HepG2 (cell line): Measurements from ENCODE around the gene NSL1.

Source experiments
- BATF2 ChIP-seq: sonication (generic); formaldehyde crosslinking; IDR thresholded peaks from 2 replicates; pipeline ENCODE4 v1.8.0; 2022; ENCODE audit warnings: mild to moderate bottlenecking, missing genetic modification reagents, moderate library complexity
- CTCF ChIP-seq: sonication (generic); formaldehyde crosslinking; IDR thresholded peaks from 2 replicates; pipeline ENCODE4 v1.5.0; 2020; ENCODE audit warnings: mild to moderate bottlenecking, missing genetic modification reagents, moderate library complexity
- EP300 ChIP-seq, 3 experiments: sonication (generic) in 1 of 3; formaldehyde crosslinking in 1 of 3; IDR thresholded peaks; 2 replicates each; pipeline versions ENCODE4 v1.5.1 to v1.6.1; 2011 to 2020; ENCODE audit warnings: low read depth in 2 of 3, low read length in 2 of 3, borderline replicate concordance in 1 of 3, improper control_type of control experiment in 1 of 3, mild to moderate bottlenecking in 1 of 3, missing genetic modification reagents in 1 of 3, moderate library complexity in 1 of 3
- ESRRA ChIP-seq: sonication (generic); formaldehyde crosslinking; IDR thresholded peaks from 2 replicates; pipeline ENCODE4 v1.5.1; 2020; ENCODE audit warnings: mild to moderate bottlenecking, low read depth, missing genetic modification reagents
- EZH2 ChIP-seq: conservative IDR thresholded peaks from 2 replicates; pipeline ENCODE4 v1.6.1; 2012; ENCODE audit warnings: mild to moderate bottlenecking, low read depth, low read length, moderate library complexity
- NAIF1 ChIP-seq: sonication (generic); formaldehyde crosslinking; IDR thresholded peaks from 2 replicates; pipeline ENCODE4 v1.5.0; 2020; ENCODE audit warnings: mild to moderate bottlenecking, missing genetic modification reagents, borderline replicate concordance
- ZBTB8A ChIP-seq: sonication (generic); formaldehyde crosslinking; IDR thresholded peaks from 2 replicates; pipeline ENCODE4 v1.4.0; 2020; ENCODE audit warnings: mild to moderate bottlenecking, low read depth, missing genetic modification reagents, borderline replicate concordance
- ZNF20 ChIP-seq: sonication (generic); formaldehyde crosslinking; IDR thresholded peaks from 2 replicates; pipeline ENCODE4 v1.4.0; 2020; ENCODE audit warnings: mild to moderate bottlenecking, moderate library complexity, missing genetic modification reagents
- ZNF597 ChIP-seq: sonication (generic); formaldehyde crosslinking; IDR thresholded peaks from 2 replicates; pipeline ENCODE4 v1.5.0; 2020; ENCODE audit warnings: missing genetic modification reagents
- ZNF776 ChIP-seq: sonication (generic); formaldehyde crosslinking; IDR thresholded peaks from 2 replicates; pipeline ENCODE4 v1.4.0; 2020; ENCODE audit warnings: mild to moderate bottlenecking, missing genetic modification reagents
- TF ChIP-seq, protein P1 (sequence below): sonication (generic); formaldehyde crosslinking; IDR thresholded peaks from 2 replicates; pipeline ENCODE4 v1.4.0; 2020; ENCODE audit warnings: low read depth, missing genetic modification reagents
- TF ChIP-seq, protein P2 (sequence below), 2 experiments: sonication (generic) in 1 of 2; formaldehyde crosslinking in 1 of 2; IDR thresholded peaks; 2 replicates each; pipeline versions ENCODE4 v1.4.0 to v1.6.1; 2016 to 2020; ENCODE audit warnings: borderline replicate concordance in 1 of 2, low read depth in 1 of 2, mild to moderate bottlenecking in 1 of 2, missing genetic modification reagents in 1 of 2

GRCh38 chr1:212745303-212745702, 46.3 kb downstream of the NSL1 start:
- no peak for TF ChIP-seq ESRRA (CRISPR knock-in tag)
- no peak for TF ChIP-seq NAIF1 (CRISPR knock-in tag)
- no peak for TF ChIP-seq CTCF
- TF ChIP-seq, protein P1, sequence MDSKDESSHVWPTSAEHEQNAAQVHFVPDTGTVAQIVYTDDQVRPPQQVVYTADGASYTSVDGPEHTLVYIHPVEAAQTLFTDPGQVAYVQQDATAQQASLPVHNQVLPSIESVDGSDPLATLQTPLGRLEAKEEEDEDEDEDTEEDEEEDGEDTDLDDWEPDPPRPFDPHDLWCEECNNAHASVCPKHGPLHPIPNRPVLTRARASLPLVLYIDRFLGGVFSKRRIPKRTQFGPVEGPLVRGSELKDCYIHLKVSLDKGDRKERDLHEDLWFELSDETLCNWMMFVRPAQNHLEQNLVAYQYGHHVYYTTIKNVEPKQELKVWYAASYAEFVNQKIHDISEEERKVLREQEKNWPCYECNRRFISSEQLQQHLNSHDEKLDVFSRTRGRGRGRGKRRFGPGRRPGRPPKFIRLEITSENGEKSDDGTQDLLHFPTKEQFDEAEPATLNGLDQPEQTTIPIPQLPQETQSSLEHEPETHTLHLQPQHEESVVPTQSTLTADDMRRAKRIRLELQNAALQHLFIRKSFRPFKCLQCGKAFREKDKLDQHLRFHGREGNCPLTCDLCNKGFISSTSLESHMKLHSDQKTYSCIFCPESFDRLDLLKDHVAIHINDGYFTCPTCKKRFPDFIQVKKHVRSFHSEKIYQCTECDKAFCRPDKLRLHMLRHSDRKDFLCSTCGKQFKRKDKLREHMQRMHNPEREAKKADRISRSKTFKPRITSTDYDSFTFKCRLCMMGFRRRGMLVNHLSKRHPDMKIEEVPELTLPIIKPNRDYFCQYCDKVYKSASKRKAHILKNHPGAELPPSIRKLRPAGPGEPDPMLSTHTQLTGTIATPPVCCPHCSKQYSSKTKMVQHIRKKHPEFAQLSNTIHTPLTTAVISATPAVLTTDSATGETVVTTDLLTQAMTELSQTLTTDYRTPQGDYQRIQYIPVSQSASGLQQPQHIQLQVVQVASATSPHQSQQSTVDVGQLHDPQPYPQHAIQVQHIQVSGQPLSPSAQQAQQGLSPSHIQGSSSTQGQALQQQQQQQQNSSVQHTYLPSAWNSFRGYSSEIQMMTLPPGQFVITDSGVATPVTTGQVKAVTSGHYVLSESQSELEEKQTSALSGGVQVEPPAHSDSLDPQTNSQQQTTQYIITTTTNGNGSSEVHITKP (CRISPR knock-in tag) = no peak
- TF ChIP-seq BATF2 (CRISPR knock-in tag) = no peak
- no peak for TF ChIP-seq ZNF597
- TF ChIP-seq EZH2 = no peak
- no peak for TF ChIP-seq ZNF776 (CRISPR knock-in tag)
- TF ChIP-seq ZNF20 (CRISPR knock-in tag) = no peak
- no peak for TF ChIP-seq ZBTB8A (CRISPR knock-in tag)
- TF ChIP-seq EP300 (IDR thresholded peaks at IDR 0.05; ENCODE audit: low read depth in 2 of 2, low read length in 2 of 2) = no peak
- no peak for TF ChIP-seq EP300 (CRISPR knock-in tag; IDR thresholded peaks at IDR 0.05; ENCODE audit: borderline replicate concordance)
- TF ChIP-seq, protein P2, sequence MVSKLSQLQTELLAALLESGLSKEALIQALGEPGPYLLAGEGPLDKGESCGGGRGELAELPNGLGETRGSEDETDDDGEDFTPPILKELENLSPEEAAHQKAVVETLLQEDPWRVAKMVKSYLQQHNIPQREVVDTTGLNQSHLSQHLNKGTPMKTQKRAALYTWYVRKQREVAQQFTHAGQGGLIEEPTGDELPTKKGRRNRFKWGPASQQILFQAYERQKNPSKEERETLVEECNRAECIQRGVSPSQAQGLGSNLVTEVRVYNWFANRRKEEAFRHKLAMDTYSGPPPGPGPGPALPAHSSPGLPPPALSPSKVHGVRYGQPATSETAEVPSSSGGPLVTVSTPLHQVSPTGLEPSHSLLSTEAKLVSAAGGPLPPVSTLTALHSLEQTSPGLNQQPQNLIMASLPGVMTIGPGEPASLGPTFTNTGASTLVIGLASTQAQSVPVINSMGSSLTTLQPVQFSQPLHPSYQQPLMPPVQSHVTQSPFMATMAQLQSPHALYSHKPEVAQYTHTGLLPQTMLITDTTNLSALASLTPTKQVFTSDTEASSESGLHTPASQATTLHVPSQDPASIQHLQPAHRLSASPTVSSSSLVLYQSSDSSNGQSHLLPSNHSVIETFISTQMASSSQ (IDR thresholded peaks at IDR 0.05; ENCODE audit: low read depth) = no peak
- TF ChIP-seq, protein P2 (CRISPR knock-in tag; IDR thresholded peaks at IDR 0.05; ENCODE audit: borderline replicate concordance) = no peak
